Sigmoid colon (tissue), 7 donors: ENCODE measurements around the gene RCCD1. TPM values are rescaled to one million over a fixed set of nuclear protein-coding genes. Genes with fewer than 3 reads are reported as not detected.

Source experiments
- DNase-seq: peaks from one replicate; pipeline ENCODE4 v3.0.0-alpha.2; 2019
- H3K27ac ChIP-seq, 4 donors: fragments of 200-600 bp; sonication (generic); one replicate each; pipeline ENCODE4 v1.5.1; 2016 to 2019; ENCODE audit warnings: mild to moderate bottlenecking in 1 of 4
- H3K27me3 ChIP-seq, 3 donors: fragments of 200-600 bp; sonication (generic); one replicate each; pipeline ENCODE4 v1.5.1; 2019; ENCODE audit warnings: mild to moderate bottlenecking in 1 of 3
- H3K36me3 ChIP-seq, 4 donors: fragments of 200-600 bp; sonication (generic); one replicate each; pipeline ENCODE4 v1.5.1; 2016 to 2019
- H3K4me1 ChIP-seq, 4 donors: fragments of 200-600 bp; sonication (generic); one replicate each; pipeline ENCODE4 v1.5.1; 2017 to 2019
- H3K4me3 ChIP-seq, 4 donors: fragments of 200-600 bp; sonication (generic); one replicate each; pipeline ENCODE4 v1.5.1; 2017 to 2019; ENCODE audit warnings: mild to moderate bottlenecking in 2 of 4, moderate library complexity in 1 of 4
- H3K9me3 ChIP-seq, 4 donors: fragments of 200-600 bp in 3 of 4; sonication (generic) in 3 of 4; one replicate each; pipeline versions ENCODE4 v1.5.1 to v1.6.1; 2013 to 2019
- CTCF ChIP-seq, 4 experiments: fragments of 450-650 bp in 3 of 4; fragments of 200-600 bp in 1 of 4; IDR thresholded peaks; one replicate each; pipeline ENCODE4 v1.5.1; 2016 to 2019; ENCODE audit warnings: antibody characterized with exemption in 4 of 4, mild to moderate bottlenecking in 3 of 4, moderate library complexity in 2 of 4
- EP300 ChIP-seq, 4 donors: sonication (generic); formaldehyde crosslinking; IDR thresholded peaks; one replicate each; pipeline ENCODE4 v1.6.1; 2017; ENCODE audit warnings: antibody characterized with exemption in 4 of 4
- POLR2A ChIP-seq, 2 donors: fragments of 450-650 bp; IDR thresholded peaks; one replicate each; pipeline ENCODE4 v1.6.1; 2016; ENCODE audit warnings: antibody characterized with exemption in 2 of 2, mild to moderate bottlenecking in 2 of 2, moderate library complexity in 2 of 2
- POLR2AphosphoS5 ChIP-seq, 4 donors: sonication (generic); formaldehyde crosslinking; IDR thresholded peaks; one replicate each; pipeline ENCODE4 v1.6.1; 2017; ENCODE audit warnings: antibody characterized with exemption in 4 of 4
- WGBS, 2 donors: extraction: QIAGEN DNeasy Blood & Tissue Kit; methylation state at CpG; one replicate each; pipeline ENCODE4 v1.1.7; 2013; 5-methylcytosine and 5-hydroxymethylcytosine counted together
- intact Hi-C: fragments of 100-400 bp; cut with DNase I; formaldehyde crosslinking; loops from one replicate; pipeline ENCODE4 v1.15.1; 2023
- polyA plus RNA-seq, 3 donors: library from polyadenylated mRNA; stranded (reverse); fragments of 200-250 nt; gene quantifications; one replicate each; pipeline ENCODE4 v1.2.3, GENCODE V29; 2013
- total RNA-seq, 4 donors: library from RNA; depleted of rRNA; stranded (reverse); fragments of >200 nt; gene quantifications; one replicate each; pipeline ENCODE4 v1.1.0, GENCODE V29; 2016
- donor health status: healthy with polysubstance abuse.
- donor health status: Bipolar disorder and iron deficiency.
- donor health status: healthy.

Gene RCCD1
- total RNA-seq = 1 to 10 TPM; 5.2 to 8.0 (median 6.7) TPM
- 10 to 100 TPM in 1 of 3 donors, 1 to 10 TPM in 2; 4.2 to 11.8 (median 6.7) TPM for polyA plus RNA-seq

- Histone ChIP-seq H3K27me3 (no peaks in the 10 kb centered on the region), H3K9me3 (no peaks in the 10 kb centered on the region), H3K27ac (peak within 1 kb of the TSS; percentile 95 to 99 (median 96)), H3K36me3 (peaks cover 7 to 40% (median 25%) of the 10 kb centered on the region in 4 donors), H3K4me1 (peaks cover 0 to 48% (median 41%) of the 10 kb centered on the region in 4 donors), H3K4me3 (peak within 1 kb of the TSS; percentile 81 to 93 (median 88))
- TF ChIP-seq POLR2AphosphoS5 (IDR thresholded peaks at IDR 0.05) (peak; percentile 63 to 87 (median 85)), EP300 (IDR thresholded peaks at IDR 0.05) (no peak), CTCF (IDR thresholded peaks at IDR 0.05) (no peak), POLR2A (IDR thresholded peaks at IDR 0.05) (peak; percentile 17 to 36)
- peak; percentile 99 for DNase-seq
- intact Hi-C loops = loop anchor here (2.0 to 5.0 kb wide), 2 partner anchors 96 to 317 kb away; no protein-coding TSS in a partner anchor
- 1 to 2% methylated on average over 69 of the region's 69 CpGs for WGBS, 2 donors
Measured at GRCh38 chr15:90954712-90955623, at the start of gene RCCD1. Gene RCCD1, plus strand, starts transcription at chr15:90954884. Its CDS starts 1,851 bp downstream, at chr15:90956735.

GRCh38 chr15:90905306-90906180 is 49.1 kb upstream of the RCCD1 start:
- no peak for DNase-seq
- no peaks in the 10 kb centered on the region for H3K9me3 ChIP-seq
- TF ChIP-seq POLR2AphosphoS5 (IDR thresholded peaks at IDR 0.05) (no peak), POLR2A (IDR thresholded peaks at IDR 0.05) (no peak), EP300 (IDR thresholded peaks at IDR 0.05) (no peak), CTCF (IDR thresholded peaks at IDR 0.05) (no peak)
- 94 to 97% methylated on average over 28 of the region's 28 CpGs for WGBS, 2 donors
- H3K36me3 ChIP-seq = peaks cover 32 to 56% (median 45%) of the 10 kb centered on the region in 4 donors
- no peak overlapping the region for H3K4me3 ChIP-seq
- intact Hi-C loops = no loop called here
- peaks cover 0 to 25% (median 21%) of the 10 kb centered on the region in 4 donors for H3K4me1 ChIP-seq
- H3K27me3 ChIP-seq = no peaks in the 10 kb centered on the region
- H3K27ac ChIP-seq = no peak overlapping the region

- Histone ChIP-seq H3K36me3 (peaks cover 39 to 63% (median 53%) of the 10 kb centered on the region in 4 donors), H3K4me1 (peaks cover 0 to 25% (median 20%) of the 10 kb centered on the region in 4 donors), H3K4me3 (no peak overlapping the region), H3K27ac (no peak overlapping the region), H3K27me3 (no peaks in the 10 kb centered on the region), H3K9me3 (no peaks in the 10 kb centered on the region)
- DNase-seq = no peak
- no peak for TF ChIP-seq POLR2AphosphoS5 (IDR thresholded peaks at IDR 0.05)
- TF ChIP-seq CTCF (IDR thresholded peaks at IDR 0.05) = no peak
- TF ChIP-seq EP300 (IDR thresholded peaks at IDR 0.05) = no peak
- no peak for TF ChIP-seq POLR2A (IDR thresholded peaks at IDR 0.05)
- 97% methylated on average over 11 of the region's 11 CpGs for WGBS, 2 donors
- intact Hi-C loops = no loop called here
Measured at GRCh38 chr15:90906181-90906849, 48.4 kb upstream of the RCCD1 start.

GRCh38 chr15:90907051-90907660 is 47.5 kb upstream of the RCCD1 start:
- no peak for DNase-seq
- peaks cover 48 to 72% (median 60%) of the 10 kb centered on the region in 4 donors for H3K36me3 ChIP-seq
- intact Hi-C loops = no loop called here
- no peak for TF ChIP-seq POLR2A (IDR thresholded peaks at IDR 0.05)
- peaks cover 0 to 21% (median 13%) of the 10 kb centered on the region in 4 donors for H3K4me1 ChIP-seq
- no peak overlapping the region for H3K4me3 ChIP-seq
- no peaks in the 10 kb centered on the region for H3K27me3 ChIP-seq
- WGBS, 2 donors = 84 to 92% methylated on average over 15 of the region's 15 CpGs
- no peaks in the 10 kb centered on the region for H3K9me3 ChIP-seq
- H3K27ac ChIP-seq = no peak overlapping the region
